Lower lobe of right lung (tissue), 2 donors: ENCODE data around the gene ATP8B3. TPM values are rescaled to one million over a fixed set of nuclear protein-coding genes. Genes with fewer than 3 reads are reported as not detected.
A peak's percentile ranks its signal among the peaks of the same experiment; 100 is the strongest.

Source experiments
- ATAC-seq, 2 donors: fragments of 200-7000 bp; cut with Tn5 transposase; one replicate each; pipeline ENCODE4 v1.9.1; 2020 to 2022; ENCODE audit warnings: mild to moderate bottlenecking in 2 of 2, moderate library complexity in 2 of 2
- DNase-seq: peaks from one replicate; pipeline ENCODE4 v3.0.0-alpha.2; 2020
- H3K27ac ChIP-seq: fragments of 200-600 bp; one replicate; pipeline ENCODE4 v1.8.0; 2022
- H3K27me3 ChIP-seq: fragments of 200-600 bp; one replicate; pipeline ENCODE4 v1.8.0; 2022; ENCODE audit warnings: low read depth
- H3K36me3 ChIP-seq: fragments of 200-600 bp; one replicate; pipeline ENCODE4 v1.8.0; 2022; ENCODE audit warnings: mild to moderate bottlenecking
- H3K4me1 ChIP-seq: fragments of 200-600 bp; one replicate; pipeline ENCODE4 v1.8.0; 2022
- H3K4me3 ChIP-seq: fragments of 200-600 bp; one replicate; pipeline ENCODE4 v1.8.0; 2022; ENCODE audit warnings: mild to moderate bottlenecking
- H3K9me3 ChIP-seq: fragments of 200-600 bp; one replicate; pipeline ENCODE4 v1.8.0; 2022
- CTCF ChIP-seq: fragments of 200-600 bp; IDR thresholded peaks from one replicate; pipeline ENCODE4 v1.8.0; 2022; ENCODE audit warnings: antibody characterized with exemption, mild to moderate bottlenecking
- intact Hi-C: fragments of 100-400 bp; cut with DNase I; formaldehyde crosslinking; loops from one replicate; pipeline ENCODE4 v1.11.0; 2022
- total RNA-seq: library from RNA; stranded (reverse); fragmentation: NEBNext Ultra II Directional; extraction: Animal tissue kit (Norgen Biotek cat#: 25700); gene quantifications from one replicate; pipeline ENCODE4 v1.2.1, GENCODE V29; 2021
- donor health status: DM: no; HTN: yes; CAD: no; lungs with severe emphysema.

ATP8B3 gene
- total RNA-seq, 1 donor from 2014 or later = 2.1 TPM

GRCh38 chr19:1840541-1841115 lies 28.6 kb upstream of the ATP8B3 start:
- Histone ChIP-seq H3K4me3 (peak overlapping the region; percentile 40), H3K4me1 (peaks cover 74% of the 10 kb centered on the region)
- no peak for DNase-seq

GRCh38 chr19:1839658-1840540 lies 27.8 kb upstream of the ATP8B3 start:
- no peaks in the 10 kb centered on the region for H3K27me3 ChIP-seq
- no peaks in the 10 kb centered on the region for H3K9me3 ChIP-seq
- H3K36me3 ChIP-seq = peaks cover 22% of the 10 kb centered on the region
- no peak overlapping the region for H3K4me3 ChIP-seq
- H3K27ac ChIP-seq = peak overlapping the region; percentile 7
- ATAC-seq (no peak), DNase-seq (no peak)
- H3K4me1 ChIP-seq = peaks cover 71% of the 10 kb centered on the region
- intact Hi-C loops = no loop called here
- TF ChIP-seq CTCF = no peak

More at GRCh38 chr19:1840541-1841115, 28.6 kb upstream of the ATP8B3 start:
- Histone ChIP-seq H3K9me3 (no peaks in the 10 kb centered on the region), H3K36me3 (peaks cover 26% of the 10 kb centered on the region), H3K27me3 (no peaks in the 10 kb centered on the region), H3K27ac (peak overlapping the region; percentile 58)
- no peak for TF ChIP-seq CTCF
- intact Hi-C loops = no loop called here
- ATAC-seq = no peak

- H3K9me3 ChIP-seq = no peaks in the 10 kb centered on the region
- H3K27ac ChIP-seq = no peak overlapping the region
- ATAC-seq (peak; percentile 52 to 65), DNase-seq (no peak)
- peaks cover 67% of the 10 kb centered on the region for H3K4me1 ChIP-seq
- no peaks in the 10 kb centered on the region for H3K27me3 ChIP-seq
- peaks cover 15% of the 10 kb centered on the region for H3K36me3 ChIP-seq
- peak; percentile 88 for TF ChIP-seq CTCF
- intact Hi-C loops = no loop called here
- no peak overlapping the region for H3K4me3 ChIP-seq
These were observed 25.6 kb upstream of the ATP8B3 start for GRCh38 chr19:1837625-1838105.

- H3K9me3 ChIP-seq = no peaks in the 10 kb centered on the region
- no peak overlapping the region for H3K4me3 ChIP-seq
- H3K27me3 ChIP-seq = no peaks in the 10 kb centered on the region
- TF ChIP-seq CTCF = no peak
- ATAC-seq (no peak), DNase-seq (no peak)
- intact Hi-C loops = no loop called here
- H3K27ac ChIP-seq = no peak overlapping the region
- H3K4me1 ChIP-seq = peaks cover 62% of the 10 kb centered on the region
- H3K36me3 ChIP-seq = peaks cover 15% of the 10 kb centered on the region
These were observed 25.1 kb upstream of the ATP8B3 start for GRCh38 chr19:1837222-1837565.

GRCh38 chr19:1836458-1837221 lies 24.6 kb upstream of the ATP8B3 start:
- DNase-seq (no peak), ATAC-seq (no peak)
- peaks cover 59% of the 10 kb centered on the region for H3K4me1 ChIP-seq

More at GRCh38 chr19:1836458-1837221, 24.6 kb upstream of the ATP8B3 start:
- Histone ChIP-seq H3K27me3 (no peaks in the 10 kb centered on the region), H3K4me3 (no peak overlapping the region), H3K9me3 (no peaks in the 10 kb centered on the region), H3K27ac (no peak overlapping the region), H3K36me3 (peaks cover 15% of the 10 kb centered on the region)
- no peak for TF ChIP-seq CTCF
- intact Hi-C loops = no loop called here
